ENCODE measurements around the gene VAV3. TPM values are rescaled to one million over a fixed set of nuclear protein-coding genes. Genes with fewer than 3 reads are reported as not detected.
"Not testable (repeated sequence)": the region's sequence is repeated elsewhere in the genome, so short reads cannot be mapped to it uniquely, and the experiment has no call there.

The VAV3 gene
- total RNA-seq, 1 donor from 2014 or later: 2.5 TPM

- intact Hi-C loops (cut with micrococcal nuclease): no loop called here
Observed at GRCh38 chr1:107760065-107760464, 204.9 kb downstream of the VAV3 start.

- intact Hi-C loops (cut with micrococcal nuclease): no loop called here
Observed at GRCh38 chr1:107750364-107750959, 214.5 kb downstream of the VAV3 start.

- intact Hi-C loops (cut with micrococcal nuclease): no loop called here
Observed at GRCh38 chr1:107748531-107748930, 216.4 kb downstream of the VAV3 start.

- intact Hi-C loops (cut with micrococcal nuclease): no loop called here
Observed at GRCh38 chr1:107741242-107741641, 223.7 kb downstream of the VAV3 start.

- intact Hi-C loops (cut with micrococcal nuclease): no loop called here
Observed at GRCh38 chr1:107740579-107740978, 224.4 kb downstream of the VAV3 start.

GRCh38 chr1:107739651-107740050 is 225.3 kb downstream of the VAV3 start:
- intact Hi-C loops (cut with micrococcal nuclease): no loop called here

DNA sequence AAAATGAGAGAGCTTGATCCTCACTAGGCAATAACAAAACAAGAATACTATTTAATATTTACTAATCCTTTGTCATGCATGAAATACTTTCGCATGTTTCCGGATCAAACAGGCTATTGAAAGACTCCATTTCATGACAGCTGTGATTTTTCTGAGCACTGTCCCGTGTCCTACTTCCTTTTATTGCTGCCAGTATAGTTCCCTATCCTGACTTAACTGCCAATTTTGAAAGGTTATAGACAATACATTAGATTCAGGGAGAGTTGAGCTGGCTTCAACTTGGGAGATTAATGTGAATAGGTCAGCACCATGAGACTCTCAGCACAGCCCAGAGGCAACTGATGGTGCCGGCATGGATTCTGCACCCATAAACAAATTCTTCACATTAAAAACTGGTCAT is 225.8 kb downstream of the VAV3 start:
- intact Hi-C loops (cut with micrococcal nuclease): no loop called here

GRCh38 chr1:107733401-107733800 is 231.6 kb downstream of the VAV3 start:
- intact Hi-C loops (cut with micrococcal nuclease): not testable (repeated sequence)

- intact Hi-C loops (cut with micrococcal nuclease): no loop called here
Observed at GRCh38 chr1:107727866-107728265, 237.1 kb downstream of the VAV3 start.

DNA sequence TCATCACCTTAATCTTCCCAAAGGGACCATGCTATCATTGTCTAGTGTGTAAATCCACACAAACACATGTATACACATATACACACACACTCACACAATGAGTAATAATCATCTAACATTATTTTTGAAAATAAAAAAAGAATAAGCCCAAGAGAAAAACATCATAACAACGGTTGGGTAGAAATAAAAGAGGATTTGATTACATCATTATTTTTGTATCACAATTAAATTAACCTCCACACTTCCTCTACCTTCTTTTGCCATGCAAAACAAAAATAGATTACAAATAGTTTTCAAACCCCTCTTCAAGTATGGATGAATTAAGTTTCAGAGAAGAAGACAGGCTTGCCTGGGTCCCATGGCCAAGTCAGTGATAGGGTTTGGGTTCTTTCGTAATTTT is 238.1 kb downstream of the VAV3 start:
- intact Hi-C loops (cut with micrococcal nuclease): no loop called here

GRCh38 chr1:107724648-107725047 is 240.3 kb downstream of the VAV3 start:
- intact Hi-C loops (cut with micrococcal nuclease): no loop called here

GRCh38 chr1:107720210-107720609 is 244.8 kb downstream of the VAV3 start:
- intact Hi-C loops (cut with micrococcal nuclease): not testable (repeated sequence)

DNA sequence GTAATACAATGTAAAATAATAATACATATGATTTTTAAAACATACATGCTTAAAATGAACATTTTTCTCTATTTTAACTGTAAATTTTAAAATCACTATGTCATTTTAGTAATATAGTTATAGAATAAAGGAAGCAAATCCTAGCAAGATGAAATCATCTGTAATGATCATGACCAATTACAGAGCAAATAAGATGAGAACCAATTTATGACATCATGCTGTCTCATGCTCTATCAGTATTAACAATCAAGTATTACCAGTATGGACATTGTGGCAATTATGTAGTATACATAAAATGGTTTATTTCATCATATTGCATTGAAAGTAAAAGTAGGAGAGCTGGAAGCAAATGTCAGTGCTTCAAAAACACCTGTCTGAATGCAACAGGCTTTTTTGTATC is 255.0 kb downstream of the VAV3 start:
- intact Hi-C loops (cut with micrococcal nuclease): no loop called here

DNA sequence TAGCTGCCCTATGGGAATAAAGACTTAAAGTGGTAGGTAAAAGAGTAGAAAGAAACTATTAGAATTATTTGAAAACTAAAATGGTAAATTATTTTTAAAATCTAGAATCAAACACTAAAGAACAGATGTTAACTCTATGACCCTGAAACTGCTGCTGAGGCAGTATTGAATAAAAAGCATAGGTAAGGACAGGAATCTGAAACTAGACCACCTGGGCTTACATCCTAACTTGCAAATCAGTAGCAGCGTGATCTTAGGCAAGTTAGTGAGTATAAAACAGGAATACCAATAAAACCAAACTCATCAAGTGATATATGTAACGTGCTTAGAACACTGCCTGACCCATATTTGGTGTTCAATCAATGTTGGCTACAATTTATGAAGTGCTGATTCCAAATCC is 257.9 kb downstream of the VAV3 start:
- intact Hi-C loops (cut with micrococcal nuclease): no loop called here

DNA sequence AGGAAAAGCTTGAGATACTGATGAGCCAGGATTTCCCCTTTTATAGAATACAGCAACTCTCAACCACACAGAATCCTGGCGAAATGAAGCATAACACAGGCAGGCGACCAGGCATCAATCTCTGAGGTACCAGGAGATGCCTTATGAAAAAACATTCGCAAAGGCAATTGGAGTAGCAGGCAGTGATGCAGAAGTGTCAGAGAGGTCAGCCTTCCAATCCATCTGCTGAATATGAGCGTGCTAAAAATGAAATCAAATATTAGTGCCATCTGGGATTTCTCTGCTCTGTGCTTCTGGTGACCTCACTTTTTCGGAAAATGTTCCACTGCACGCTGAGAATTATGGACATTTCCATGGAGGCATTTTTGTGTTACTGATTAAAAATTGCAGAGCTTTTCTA is 258.8 kb downstream of the VAV3 start:
- intact Hi-C loops (cut with micrococcal nuclease): no loop called here

DNA sequence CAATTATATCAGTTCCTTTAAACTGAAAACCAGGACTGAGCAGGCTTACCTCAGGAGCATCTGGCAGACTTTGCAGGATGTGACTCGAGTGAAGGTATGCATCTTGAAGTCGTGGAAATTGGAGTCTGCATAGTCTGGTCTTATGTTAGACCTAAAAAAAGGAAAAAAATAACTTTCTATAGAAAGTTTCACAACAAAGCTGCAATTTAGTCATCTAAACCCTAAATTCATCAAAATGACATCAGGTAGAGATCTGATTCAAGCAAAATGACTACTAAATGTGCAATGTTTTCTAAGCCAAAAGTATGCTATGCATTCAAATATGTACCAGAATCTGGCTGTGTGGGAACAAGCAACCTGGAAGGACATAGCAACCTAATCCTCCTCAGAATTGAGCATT is 260.1 kb downstream of the VAV3 start:
- intact Hi-C loops (cut with micrococcal nuclease): no loop called here

DNA sequence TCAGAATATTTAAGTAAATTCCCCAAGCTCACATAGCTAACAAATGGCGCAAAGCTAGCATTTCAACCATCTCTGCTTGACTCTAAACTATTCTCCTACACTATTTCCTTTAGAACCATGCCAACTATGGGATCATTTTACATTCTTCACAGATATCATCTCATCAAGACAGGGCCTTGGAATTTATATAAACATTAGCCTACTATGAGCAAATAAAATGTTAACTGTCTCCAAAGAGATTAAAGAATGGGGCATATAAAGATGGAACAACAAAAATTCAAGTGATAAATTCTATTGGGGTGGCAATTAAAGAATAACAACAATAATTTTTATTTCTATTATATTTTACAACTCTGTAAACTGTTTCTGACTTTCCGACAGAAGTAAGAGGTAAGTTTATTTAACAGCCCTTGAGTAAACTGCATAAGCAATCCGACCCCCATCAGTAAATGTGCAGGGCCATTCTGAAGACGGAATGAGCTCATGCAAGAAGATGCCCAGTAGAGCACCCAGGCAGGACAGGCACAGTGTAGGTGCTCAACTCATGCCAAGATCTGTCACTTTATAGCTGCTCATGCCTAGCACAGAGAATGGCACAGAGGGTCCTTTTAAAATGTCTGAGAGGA is 261.9 kb downstream of the VAV3 start:
- intact Hi-C loops (cut with micrococcal nuclease): no loop called here

DNA sequence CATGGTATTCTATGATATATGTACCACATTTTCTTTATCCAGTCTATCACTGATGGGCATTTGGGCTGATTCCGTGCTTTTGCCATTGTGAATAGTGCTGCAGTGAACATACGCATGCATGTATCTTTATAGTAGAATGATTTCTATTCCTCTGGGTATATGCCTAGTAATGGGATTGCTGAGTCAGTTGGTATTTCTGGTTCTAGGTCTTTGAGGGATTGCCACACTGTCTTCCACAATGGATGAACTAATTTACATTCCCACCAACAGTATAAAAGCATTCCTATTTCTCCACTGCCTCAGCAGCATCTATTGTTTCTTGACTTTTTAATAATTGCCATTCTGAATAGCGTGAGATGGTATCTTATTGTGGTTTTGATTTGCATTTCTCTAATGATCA is 264.3 kb downstream of the VAV3 start:
- intact Hi-C loops (cut with micrococcal nuclease): not testable (repeated sequence)

- intact Hi-C loops (cut with micrococcal nuclease): no loop called here
Observed at GRCh38 chr1:107698161-107698560, 266.8 kb downstream of the VAV3 start.

DNA sequence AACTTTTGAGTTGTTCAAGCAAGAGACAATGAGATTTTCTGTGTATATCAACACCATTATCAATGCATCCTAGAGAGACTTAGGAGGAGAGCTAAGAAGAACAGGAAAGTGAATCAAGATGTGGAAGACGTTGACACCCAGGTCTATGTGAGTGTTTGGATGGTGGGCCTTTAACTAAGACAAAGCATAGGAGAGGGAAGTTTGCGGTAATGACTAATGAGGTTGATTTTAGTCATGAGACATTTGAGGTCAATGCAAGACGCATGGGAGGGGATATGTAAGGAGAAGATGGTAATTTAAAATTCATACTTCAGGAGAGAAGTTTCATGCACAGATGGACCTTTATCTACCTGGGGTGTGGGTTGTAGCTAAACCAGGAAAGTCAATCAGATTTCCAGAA is 269.6 kb downstream of the VAV3 start:
- intact Hi-C loops (cut with micrococcal nuclease): no loop called here

DNA sequence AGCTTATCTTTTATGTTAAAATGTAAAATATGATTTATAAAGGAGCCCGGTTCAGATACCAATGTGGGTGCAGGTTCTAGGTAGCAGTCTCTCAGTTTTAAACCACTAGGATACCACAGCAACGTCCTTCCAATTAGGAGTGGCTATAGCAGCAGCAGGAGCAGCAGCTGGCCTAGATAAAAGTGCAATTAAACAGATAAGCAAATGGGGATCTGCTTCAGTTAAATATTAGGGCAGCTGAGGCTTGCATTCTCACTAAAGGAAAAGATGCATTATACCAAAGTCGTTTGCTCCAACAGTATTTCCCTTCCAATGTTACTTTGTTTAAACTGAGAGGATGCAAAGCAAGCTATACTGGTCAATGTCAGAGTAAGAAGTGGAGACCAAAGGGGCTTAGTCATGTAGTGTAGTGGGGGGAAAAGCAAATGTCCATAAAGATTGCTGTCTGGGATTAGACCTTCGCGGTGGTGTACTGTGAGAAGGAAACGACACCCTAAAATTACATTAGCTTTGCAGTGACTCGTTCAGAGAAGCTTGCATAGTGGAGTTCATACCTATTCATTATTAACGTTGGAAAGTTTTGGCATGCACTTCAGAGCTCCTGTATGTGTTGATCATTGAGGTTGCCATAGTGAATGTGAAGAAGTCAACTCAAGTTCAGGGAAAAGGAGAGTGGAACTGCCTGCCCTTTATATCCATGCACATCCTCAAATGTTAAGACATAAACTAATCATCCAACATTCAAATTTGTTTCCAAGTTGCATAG is 272.2 kb downstream of the VAV3 start:
- intact Hi-C loops (cut with micrococcal nuclease): no loop called here

- intact Hi-C loops (cut with micrococcal nuclease): no loop called here
Observed at GRCh38 chr1:107691540-107691939, 273.4 kb downstream of the VAV3 start.

DNA sequence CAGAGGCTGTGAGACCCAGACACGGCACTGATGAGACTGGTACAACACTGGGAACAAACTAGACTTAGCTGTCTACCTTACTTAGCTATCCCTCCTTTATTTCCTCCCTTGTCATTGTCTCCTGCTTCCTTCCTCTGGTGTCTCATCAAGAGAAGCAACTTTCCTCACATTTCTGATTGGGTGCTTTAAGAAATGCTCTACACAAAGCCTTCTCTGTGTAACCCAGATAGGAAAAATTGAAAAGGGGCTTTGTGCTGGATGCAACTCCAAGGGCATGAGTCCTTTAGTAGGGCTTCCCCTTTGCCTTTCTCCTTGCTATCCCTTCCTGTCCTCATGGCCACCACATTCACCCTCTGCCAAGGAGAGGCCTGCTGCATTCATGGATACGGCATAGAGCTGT is 274.5 kb downstream of the VAV3 start:
- intact Hi-C loops (cut with micrococcal nuclease): no loop called here
